Keratinocyte (primary cell): ENCODE measurements around the gene FTCD.

Experiments
- EZH2 ChIP-seq: IDR thresholded peaks from one replicate; pipeline ENCODE4 v1.6.1; 2012; ENCODE audit warnings: inconsistent platforms, mild to moderate bottlenecking, low read length, moderate library complexity
- TF ChIP-seq, protein P1 (sequence below), 3 experiments: IDR thresholded peaks in 1 of 3; conservative IDR thresholded peaks in 1 of 3; optimal IDR thresholded peaks in 1 of 3; 2 replicates in 2 of 3; 3 replicates in 1 of 3; pipeline versions ENCODE3 to v1.5.1; 2011; ENCODE audit warnings: low read length in 3 of 3, mild to moderate bottlenecking in 3 of 3, moderate library complexity in 2 of 3, control low read depth in 1 of 3, inconsistent platforms in 1 of 3; ENCODE audit not compliant: insufficient read depth in 2 of 3; ENCODE audit errors: extremely low read depth in 1 of 3

DNA sequence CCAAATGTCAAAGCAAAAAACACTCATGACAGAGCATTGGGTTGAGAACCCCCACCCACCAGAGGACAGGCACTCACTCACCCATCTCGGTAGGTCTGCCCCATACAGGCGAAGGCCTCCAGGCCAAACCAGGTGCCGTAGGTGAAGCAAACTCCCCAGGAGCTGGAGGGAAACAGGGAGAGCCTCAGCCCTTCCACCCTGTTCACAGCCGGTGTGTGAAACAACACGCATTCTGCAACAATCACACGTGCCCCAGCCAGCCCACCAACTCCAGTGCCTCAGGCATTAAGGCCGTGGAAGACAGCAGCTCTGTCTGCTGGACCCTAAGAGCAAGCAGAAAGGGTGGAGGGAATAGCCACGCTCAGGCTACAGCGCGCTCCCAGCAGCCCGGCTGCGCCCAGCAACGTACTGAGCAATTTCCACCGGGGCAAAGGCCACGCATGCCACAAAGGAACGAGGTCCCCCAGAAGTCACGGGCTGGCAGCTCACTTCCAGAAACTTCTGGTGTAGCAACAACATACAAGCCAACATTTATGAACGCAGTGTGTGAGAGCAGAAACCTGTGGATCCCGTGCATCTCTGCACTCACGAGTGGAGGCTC lies 40.3 kb upstream of the FTCD start:
- TF ChIP-seq, protein P1, sequence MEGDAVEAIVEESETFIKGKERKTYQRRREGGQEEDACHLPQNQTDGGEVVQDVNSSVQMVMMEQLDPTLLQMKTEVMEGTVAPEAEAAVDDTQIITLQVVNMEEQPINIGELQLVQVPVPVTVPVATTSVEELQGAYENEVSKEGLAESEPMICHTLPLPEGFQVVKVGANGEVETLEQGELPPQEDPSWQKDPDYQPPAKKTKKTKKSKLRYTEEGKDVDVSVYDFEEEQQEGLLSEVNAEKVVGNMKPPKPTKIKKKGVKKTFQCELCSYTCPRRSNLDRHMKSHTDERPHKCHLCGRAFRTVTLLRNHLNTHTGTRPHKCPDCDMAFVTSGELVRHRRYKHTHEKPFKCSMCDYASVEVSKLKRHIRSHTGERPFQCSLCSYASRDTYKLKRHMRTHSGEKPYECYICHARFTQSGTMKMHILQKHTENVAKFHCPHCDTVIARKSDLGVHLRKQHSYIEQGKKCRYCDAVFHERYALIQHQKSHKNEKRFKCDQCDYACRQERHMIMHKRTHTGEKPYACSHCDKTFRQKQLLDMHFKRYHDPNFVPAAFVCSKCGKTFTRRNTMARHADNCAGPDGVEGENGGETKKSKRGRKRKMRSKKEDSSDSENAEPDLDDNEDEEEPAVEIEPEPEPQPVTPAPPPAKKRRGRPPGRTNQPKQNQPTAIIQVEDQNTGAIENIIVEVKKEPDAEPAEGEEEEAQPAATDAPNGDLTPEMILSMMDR (optimal IDR thresholded peaks at IDR 0.05 in 1 of 3, IDR thresholded peaks at IDR 0.05 in 1 of 3, conservative IDR thresholded peaks at IDR 0.05 in 1 of 3; ENCODE audit: extremely low read depth in 1 of 3, insufficient read depth in 2 of 3, low read length in 3 of 3) = no peak
- TF ChIP-seq EZH2 = no peak
